Measurements from ENCODE around the gene LRRC26. TPM values are rescaled to one million over a fixed set of nuclear protein-coding genes. Genes with fewer than 3 reads are reported as not detected.

Gene LRRC26
- total and polyA plus RNA-seq, 8 donors: 1.00 to 440 (median 5.7) TPM; not detected in 2

- intact Hi-C loops (cut with DNase I; ENCODE audit: low total_unique reads): no loop called here
- WGBS, 5 donors: 90 to 96% (median 91%) methylated on average over 15 to 23 of the region's 23 CpGs
Measured at GRCh38 chr9:137178201-137178938, 8.5 kb upstream of the LRRC26 start.

DNA sequence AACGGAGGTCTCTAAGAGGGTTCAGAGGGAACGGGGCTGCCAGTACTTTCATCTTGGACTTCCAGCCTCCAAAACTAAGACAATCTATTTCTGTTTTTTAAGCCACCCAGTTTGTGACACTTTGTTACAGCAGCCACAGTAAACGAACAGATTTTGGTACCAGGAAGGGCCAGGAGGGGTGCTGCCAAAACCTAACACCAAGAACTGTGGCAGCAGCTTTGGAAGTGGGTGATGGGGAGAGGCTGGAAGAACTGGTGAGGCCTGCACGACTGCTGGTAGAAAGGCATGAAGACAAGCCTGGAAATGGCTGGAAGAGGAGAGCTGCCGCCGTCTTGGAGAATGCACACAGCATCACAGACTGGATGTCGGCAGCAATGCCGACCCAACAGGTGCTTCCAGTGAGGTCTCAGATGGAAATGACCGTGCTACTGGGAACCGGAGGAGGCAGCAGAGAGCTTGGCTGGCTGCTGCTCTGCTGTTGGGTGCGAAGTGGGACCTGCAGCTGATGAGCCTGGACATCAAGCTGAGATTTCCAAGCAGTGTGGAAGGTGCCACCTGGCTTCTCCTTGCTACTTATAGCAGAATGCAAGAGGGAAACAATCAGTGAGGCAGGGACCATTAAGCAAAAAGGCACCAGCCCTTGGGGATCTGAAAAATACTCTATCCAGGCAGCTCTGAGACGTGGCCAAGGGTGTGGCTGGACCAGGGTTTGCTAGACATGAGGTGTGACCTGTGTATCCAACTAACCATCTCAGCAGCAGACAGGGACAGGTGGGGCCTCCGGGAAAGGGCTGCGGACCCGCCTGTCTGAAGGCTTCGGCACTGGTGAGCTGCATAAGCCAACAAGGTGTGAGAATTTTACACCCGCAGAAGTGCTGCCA lies 6.7 kb upstream of the LRRC26 start:
- H3K27ac ChIP-seq: no peak overlapping the region
- H3K9me3 ChIP-seq: no peaks in the 10 kb centered on the region
- peaks cover 34 to 50% (median 41%) of the 10 kb centered on the region in 4 donors for H3K36me3 ChIP-seq
- no peak for TF ChIP-seq POLR2AphosphoS5 (IDR thresholded peaks at IDR 0.05)
- TF ChIP-seq, protein P1, sequence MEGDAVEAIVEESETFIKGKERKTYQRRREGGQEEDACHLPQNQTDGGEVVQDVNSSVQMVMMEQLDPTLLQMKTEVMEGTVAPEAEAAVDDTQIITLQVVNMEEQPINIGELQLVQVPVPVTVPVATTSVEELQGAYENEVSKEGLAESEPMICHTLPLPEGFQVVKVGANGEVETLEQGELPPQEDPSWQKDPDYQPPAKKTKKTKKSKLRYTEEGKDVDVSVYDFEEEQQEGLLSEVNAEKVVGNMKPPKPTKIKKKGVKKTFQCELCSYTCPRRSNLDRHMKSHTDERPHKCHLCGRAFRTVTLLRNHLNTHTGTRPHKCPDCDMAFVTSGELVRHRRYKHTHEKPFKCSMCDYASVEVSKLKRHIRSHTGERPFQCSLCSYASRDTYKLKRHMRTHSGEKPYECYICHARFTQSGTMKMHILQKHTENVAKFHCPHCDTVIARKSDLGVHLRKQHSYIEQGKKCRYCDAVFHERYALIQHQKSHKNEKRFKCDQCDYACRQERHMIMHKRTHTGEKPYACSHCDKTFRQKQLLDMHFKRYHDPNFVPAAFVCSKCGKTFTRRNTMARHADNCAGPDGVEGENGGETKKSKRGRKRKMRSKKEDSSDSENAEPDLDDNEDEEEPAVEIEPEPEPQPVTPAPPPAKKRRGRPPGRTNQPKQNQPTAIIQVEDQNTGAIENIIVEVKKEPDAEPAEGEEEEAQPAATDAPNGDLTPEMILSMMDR (IDR thresholded peaks at IDR 0.05): peak in 4 of 7 experiments; percentile 35 to 49 (median 40)
- H3K4me3 ChIP-seq: no peak overlapping the region
- 47 to 56% (median 51%) methylated on average over 17 of the region's 17 CpGs for WGBS, 5 donors
- peaks cover 18 to 44% (median 39%) of the 10 kb centered on the region in 4 donors for H3K4me1 ChIP-seq
- peak; percentile 53 to 73 for DNase-seq
- H3K27me3 ChIP-seq: peaks cover 0 to 31% (median 16%) of the 10 kb centered on the region in 3 donors
- intact Hi-C loops (cut with DNase I; ENCODE audit: low total_unique reads): no loop called here

More at GRCh38 chr9:137178201-137178938, 8.5 kb upstream of the LRRC26 start:
- no peaks in the 10 kb centered on the region for H3K9me3 ChIP-seq
- no peak overlapping the region for H3K27ac ChIP-seq
- no peak for DNase-seq
- peaks cover 10 to 30% (median 25%) of the 10 kb centered on the region in 4 donors for H3K4me1 ChIP-seq
- H3K4me3 ChIP-seq: no peak overlapping the region
- peaks cover 0 to 13% (median under 1%) of the 10 kb centered on the region in 3 donors for H3K27me3 ChIP-seq
- no peak for TF ChIP-seq POLR2A (IDR thresholded peaks at IDR 0.05)
- TF ChIP-seq, protein P1 (IDR thresholded peaks at IDR 0.05): no peak
- TF ChIP-seq EP300 (IDR thresholded peaks at IDR 0.05): no peak
- TF ChIP-seq POLR2AphosphoS5 (IDR thresholded peaks at IDR 0.05): no peak
- peaks cover 52 to 69% (median 60%) of the 10 kb centered on the region in 4 donors for H3K36me3 ChIP-seq

DNA sequence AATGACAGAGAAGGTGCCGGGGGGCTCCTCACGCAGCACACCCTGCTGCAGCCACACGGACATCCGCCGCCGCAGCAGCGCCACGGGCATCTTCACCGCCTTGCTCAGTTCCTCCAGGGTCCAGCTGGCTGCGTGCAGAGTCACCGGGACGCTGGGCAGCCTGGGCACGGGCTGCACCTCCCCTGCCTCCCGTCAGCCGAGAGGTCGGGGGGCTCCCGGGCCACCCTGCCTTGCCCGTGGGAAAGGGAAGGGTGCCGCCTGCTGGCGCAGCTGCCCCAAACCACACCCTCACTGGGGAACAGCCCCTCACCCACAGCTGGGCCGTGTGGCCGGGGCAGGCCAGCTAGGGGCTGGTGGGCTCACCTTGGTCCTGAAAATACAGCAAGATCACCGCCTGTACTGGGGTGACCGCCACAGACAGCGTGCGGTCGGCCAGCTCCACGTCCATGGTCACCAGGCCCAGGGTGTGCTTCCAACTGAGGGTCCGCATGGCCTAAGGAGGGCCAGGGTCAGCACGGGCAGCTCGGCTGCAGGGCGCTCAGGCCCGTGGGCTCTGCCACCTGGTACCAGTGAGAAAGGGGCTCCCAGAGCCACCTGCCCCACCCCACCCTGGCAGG lies 5.6 kb upstream of the LRRC26 start:
- Histone ChIP-seq H3K27ac (no peak overlapping the region), H3K4me3 (no peak overlapping the region), H3K4me1 (peaks cover 18 to 55% (median 40%) of the 10 kb centered on the region in 4 donors), H3K27me3 (peaks cover 0 to 42% (median 25%) of the 10 kb centered on the region in 3 donors), H3K9me3 (no peaks in the 10 kb centered on the region), H3K36me3 (peaks cover 23 to 40% (median 30%) of the 10 kb centered on the region in 4 donors)
- 21 to 46% (median 42%) methylated on average over 20 to 33 of the region's 33 CpGs for WGBS, 5 donors
- intact Hi-C loops (cut with DNase I; ENCODE audit: low total_unique reads): no loop called here
- DNase-seq: no peak
- TF ChIP-seq, protein P1 (IDR thresholded peaks at IDR 0.05): peak in 2 of 7 experiments; percentile 12 to 14
- TF ChIP-seq POLR2AphosphoS5 (IDR thresholded peaks at IDR 0.05): no peak
- no peak for TF ChIP-seq POLR2A (IDR thresholded peaks at IDR 0.05)
- TF ChIP-seq EP300 (IDR thresholded peaks at IDR 0.05): no peak

All from stomach (tissue), 9 donors.